HG03469 (cell line): ENCODE data around the gene RPS10.
"Not testable (repeated sequence)": the region's sequence is repeated elsewhere in the genome, so short reads cannot be mapped to it uniquely, and the experiment has no call there.

Experiments used
- ATAC-seq: cut with Tn5 transposase; IDR thresholded peaks from one replicate; pipeline ENCODE4 v1.9.1; 2021; ENCODE audit warnings: mild to moderate bottlenecking, moderate library complexity, moderate number of reproducible peaks; ENCODE audit not compliant: unreplicated experiment

The RPS10 gene

DNA sequence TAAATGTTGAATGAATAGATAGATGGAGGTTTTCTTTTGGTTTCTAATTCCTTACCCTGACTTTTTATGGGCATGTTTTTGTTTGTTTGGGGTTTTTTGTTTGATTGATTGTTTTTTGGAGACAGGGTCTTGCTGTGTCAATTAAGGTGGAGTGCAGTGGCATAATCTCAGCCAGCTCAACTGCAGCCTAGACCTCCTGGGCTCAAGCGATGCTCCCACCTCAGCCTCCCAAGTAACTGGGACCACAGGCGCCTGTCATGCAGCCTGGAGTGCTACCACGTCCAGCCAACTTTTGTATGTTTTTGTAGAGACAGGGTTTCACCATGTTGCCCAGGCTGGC is 31.9 kb downstream of the RPS10 start:
- ATAC-seq, result no peak

DNA sequence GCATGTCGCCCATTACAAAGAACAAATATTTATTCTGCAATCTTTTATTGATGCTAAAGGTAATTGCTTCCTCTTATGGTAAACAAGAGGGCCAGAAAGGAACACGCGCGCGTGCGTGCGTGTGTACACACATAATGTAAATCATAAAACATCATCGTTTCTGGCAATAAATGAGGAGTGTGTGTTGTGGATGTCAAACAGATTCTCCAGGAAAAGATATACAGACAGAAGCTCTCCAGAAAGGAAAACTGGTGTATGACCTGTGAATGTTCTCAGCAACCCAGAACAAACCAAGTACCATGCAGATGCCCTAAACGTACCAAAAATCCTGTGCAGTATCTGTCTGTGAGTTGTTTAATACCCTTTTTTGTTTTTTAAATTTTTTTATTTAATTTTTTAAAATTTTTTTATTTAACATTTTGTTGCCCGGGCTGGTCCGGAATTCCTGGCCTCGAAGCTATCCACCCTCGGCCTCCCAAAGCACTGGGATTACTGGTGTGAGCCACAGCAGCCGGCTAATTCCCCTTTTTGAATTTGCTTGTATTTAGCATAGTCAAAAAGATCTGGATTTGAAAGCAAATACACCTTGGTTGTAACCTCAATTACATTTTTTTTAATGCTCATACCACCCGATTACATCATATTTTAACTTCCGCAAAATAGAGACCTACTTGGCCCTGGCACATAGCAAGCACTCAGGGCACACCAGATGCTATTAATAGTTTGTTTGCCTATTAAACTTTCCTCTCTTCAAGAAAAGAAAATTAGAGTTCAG is 32.5 kb downstream of the RPS10 start:
- ATAC-seq, result no peak

DNA sequence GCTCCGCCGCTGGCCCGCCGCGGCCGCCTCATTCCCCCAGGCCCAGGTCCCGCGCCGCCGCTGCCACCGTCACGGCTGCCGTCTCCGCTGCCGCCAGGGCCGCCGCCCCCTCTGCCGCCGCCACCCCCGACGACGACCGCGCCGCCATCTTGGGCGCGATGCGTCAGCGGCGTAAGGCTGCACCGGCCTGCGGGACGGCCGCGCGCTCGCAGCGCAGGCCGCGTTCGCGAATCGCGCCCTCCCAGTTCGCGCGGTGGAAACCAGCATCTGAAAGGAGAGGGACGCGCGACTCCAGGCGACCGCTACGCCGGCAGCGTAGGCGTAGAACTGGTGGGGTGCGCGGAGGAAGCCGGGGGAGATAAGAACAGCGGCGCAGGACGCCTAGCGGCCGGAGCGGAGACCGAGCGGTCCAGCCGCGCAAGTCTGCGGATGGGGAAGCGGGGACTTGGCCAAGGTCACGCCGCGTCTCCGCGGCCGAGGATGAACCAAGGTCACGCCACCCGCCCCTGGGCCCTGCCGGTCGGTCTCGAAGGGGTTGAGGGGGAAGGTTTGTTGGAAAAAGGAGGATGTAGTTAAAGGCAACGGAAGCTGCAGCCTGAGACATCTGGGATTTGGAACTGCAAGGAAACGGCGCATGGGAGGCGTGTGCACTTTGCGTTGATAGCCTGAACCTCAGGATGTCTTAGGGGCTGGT is 33.2 kb downstream of the RPS10 start, which contains the start of gene NUDT3:
Gene NUDT3 (minus strand): TSS at position 173 of the 694 bp plus-strand sequence. CDS start 307 bp downstream, outside the sequence.
- ATAC-seq, result peak; percentile 62

DNA sequence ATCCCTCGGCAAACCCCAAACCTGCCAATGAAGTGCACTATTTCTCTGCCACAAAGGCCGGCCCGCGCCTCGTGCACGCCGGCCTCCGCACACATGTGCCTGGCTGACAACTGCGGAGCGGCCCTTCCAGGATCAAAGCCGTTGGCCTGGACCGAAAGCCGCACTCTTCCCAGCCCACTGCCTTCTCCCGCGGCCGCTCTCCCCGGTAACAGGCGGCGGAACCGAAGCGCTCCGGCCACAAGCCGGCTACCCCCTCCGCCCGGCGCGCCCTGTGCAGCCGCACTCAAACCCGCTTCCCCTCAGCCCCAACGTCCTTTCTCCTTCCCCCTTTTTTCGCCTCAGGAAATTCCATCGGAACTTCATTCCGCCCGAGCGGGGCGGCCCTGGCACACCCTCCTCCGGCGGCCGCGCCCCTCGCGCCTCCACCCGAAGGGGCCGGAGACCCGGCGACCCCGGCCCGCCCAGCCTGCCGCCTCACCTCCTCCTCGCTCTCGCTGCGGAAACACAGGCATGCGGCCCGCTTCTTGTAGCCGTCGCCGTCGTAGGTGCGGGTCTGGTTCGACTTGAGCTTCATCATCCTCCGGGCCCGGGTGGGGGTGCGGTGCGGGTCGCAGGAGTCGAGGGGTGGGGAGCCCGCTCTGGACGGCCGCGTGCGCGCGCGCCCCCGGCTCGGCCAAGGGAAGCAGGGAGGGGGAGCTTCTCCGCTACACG is 33.9 kb downstream of the RPS10 start:
- ATAC-seq, result peak; percentile 8

DNA sequence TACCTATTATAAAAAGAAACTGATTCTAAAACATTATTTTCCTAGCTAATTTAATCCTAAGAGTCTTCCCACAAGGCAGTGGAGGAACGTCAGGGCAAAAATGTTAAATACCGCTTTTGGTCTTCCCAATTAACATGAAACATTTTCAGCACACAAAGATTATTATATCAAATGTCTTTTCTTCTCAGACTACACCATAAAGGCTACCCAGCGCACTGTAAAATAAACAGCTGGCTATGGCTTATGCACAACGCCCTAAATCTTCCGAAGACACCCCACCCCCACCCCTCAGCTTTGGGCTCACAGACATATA is 34.4 kb downstream of the RPS10 start:
- ATAC-seq, result no peak

DNA sequence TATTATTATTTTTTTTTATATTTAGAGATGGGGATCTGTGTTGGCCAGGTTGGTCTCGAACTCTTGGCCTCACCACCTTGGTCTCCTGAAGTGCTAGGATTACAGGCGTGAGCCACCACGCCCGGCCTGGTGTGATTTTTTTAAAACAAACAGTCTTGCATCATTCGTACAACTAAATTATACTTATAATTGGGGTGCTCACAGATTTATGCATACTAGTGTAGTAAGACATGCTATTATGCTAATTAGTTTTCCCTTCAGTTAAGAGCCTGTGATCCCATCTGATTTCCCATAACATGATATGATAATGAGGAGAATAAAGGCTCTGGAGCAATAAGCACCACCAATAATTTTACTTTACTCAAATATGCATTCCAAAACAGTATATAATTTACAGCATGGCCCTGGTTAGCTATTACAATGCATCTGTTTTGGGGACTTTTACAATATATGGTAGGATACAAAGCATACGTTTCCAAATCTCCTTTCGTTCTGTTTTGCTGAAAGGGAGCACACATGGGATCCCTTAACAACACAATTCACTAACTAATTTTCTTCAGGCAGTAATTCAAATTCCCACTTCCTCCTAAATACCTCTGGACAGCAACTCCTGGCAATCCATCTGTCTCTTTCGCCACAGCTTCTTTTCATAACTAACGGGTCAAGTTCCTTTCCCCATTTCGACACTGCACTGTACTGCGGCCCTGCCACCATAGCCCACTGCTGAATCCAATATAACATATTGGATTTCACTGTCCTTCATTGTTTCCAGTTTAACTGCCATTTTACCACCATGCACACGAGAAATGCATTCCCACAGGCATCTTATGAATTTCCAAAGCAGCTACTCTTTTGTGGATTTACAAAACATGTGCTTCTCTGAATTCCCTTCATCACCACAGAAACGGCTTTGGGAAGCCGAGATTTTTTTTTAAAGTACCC is 35.1 kb downstream of the RPS10 start:
- ATAC-seq, result no peak

DNA sequence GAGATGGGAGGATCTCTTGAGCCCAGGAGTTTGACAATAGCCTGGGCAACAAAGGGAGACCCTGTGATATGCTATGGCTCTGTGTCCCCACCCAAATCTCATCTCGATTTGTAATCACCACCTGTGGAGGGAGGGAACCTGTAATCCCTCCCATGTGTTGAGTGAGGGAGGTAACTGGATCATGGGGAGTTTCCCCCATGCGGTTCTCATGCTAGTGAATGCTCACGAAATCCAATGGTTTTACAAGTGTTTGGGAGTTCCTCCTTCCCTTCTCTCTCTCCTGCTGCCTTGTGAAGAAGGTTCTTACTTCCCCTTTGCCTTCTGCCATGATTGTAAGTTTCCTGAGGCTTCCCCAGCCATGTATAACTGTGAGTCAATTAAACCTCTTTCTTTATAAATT is 36.8 kb downstream of the RPS10 start:
- no peak for ATAC-seq

DNA sequence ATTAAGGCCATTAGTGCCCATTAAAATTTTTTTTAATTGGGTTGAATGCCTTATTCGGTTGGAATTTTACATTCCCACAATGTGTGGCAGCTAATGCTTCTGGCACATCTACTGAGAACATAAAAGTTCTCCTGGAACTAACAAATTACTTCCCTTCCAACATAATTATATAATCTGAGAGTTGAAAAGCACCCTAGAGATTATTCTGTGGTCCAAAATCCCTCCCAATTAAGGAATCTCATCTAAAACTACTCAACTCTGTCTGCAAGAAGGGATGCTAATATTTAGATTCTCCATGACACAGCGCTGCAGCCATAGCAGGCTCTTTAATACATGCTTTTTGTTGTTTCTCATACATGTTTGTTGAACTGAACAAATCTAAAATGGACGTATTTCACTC is 37.4 kb downstream of the RPS10 start:
- ATAC-seq, result no peak

DNA sequence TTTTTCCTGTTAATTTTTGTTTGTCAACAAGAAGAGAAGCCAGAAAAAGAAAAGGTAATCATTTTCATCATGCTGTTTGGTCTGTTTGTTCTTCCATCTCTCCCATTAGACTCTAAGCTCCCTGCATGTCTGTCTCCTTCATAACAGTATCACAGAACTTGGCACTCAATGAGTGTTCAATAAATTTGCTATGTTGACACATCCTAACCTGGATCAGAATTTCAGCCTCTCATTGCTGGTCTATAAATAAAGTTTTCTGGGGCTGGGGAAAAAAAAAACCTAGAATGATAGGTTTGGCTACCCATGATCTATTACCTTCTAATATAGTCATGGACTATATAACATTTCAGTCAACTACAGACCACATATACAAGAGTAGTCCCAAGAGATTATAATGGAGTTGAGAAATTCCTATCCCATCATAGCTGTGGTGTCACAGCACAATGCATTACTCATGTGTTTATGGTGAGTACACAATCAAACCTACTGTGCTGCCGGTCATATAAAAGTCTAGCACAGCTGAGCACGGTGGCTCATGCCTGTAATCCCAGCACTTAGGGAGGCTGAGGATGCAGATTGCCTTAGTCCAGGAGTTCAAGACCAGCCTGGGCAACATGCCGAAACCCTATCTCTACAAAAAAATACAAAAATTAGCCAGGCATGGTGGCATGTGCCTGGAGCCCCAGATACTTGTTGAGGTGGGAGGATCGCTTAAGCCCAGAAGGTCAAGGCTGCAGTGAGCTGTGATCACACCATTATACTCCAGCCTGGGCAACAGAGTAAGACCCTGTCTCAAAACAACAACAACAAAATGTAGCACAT is 39.3 kb downstream of the RPS10 start:
- no peak for ATAC-seq

DNA sequence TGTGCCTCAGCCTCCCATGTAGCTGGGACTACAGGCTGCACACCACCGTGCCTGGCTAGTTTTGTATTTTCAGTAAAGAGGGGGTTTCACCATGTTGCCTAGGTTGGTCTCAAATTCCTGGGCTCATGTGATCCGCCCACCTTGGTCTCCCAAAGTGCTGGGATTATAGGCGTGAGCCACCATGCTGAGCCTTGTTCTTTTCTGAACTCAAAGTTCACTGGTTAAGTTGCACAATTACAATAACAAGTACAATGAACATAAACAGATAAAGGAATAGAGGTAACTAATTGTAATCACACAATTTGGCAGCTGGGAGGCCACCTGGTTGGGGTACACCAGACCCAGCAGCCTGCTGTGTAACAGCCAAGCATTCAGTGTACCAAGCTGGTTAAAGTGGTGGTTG is 40.1 kb downstream of the RPS10 start:
- ATAC-seq, result no peak

DNA sequence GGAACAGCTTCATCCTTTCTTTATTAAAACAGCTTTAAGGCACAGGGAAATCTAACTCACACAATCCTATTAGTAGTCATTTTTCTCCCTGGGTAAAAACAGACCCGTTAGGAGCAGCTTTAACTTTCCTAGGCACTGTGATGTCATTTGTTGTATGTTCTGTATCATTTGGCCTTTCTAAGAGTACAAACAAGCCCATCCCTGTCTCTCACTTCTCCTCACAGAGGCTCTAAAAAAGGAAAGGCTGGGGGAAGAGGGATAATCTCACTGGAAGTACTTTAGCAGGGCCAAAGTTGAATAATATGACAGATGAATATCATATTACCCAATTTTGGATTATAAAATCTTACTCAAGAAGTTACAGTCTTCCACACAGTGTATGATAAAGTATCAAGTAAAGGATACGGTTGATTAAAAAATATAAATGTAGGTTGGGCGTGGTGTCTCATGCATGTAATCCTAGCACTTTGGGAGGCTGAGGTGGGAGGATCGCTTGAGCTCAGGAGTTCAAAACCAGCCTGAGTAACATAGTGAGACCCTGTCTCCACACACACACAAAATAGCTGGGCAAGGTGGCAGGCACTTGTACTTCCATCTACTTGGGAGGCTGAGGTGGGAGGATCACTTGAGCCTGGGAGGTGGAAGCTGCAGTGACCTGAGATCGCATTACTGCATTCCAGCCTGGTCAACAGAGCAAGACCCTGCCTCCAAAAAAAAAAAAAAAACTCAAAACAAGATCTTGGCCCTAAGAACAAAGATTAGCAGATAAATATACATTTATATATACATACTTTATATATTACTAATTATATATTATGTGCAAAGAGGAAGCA is 41.3 kb downstream of the RPS10 start:
- ATAC-seq, result no peak

DNA sequence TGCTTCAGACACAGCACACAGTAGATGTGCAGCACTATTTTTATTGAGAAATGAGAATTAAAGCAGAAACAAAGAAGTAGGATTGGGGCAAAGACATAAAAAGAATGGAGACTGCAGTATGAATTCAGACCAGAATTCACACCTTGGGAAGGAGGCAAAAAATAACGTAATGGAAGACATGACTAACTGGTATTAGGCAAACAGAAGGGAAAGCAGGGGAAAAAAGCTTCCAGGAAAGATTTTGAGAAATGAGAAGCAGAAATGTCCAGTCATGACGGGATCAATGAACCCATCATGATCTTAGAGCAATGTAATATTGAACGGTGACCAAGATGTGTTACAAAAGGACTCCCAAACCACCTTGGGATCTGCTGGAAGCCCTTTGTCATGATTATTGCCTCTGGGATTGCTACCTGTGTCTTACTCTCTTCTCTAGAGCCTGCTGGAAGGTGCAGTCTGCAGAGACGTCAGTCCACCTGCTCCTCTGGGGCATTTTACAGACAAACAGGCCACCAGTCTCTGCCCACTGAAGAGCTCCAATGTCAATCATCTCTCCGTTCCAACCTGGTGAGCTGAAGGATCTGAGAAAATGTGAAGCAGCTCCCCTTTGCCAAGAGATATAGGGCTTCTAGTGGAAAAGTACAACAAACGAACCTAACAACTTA is 42.1 kb downstream of the RPS10 start:
- ATAC-seq, result no peak

DNA sequence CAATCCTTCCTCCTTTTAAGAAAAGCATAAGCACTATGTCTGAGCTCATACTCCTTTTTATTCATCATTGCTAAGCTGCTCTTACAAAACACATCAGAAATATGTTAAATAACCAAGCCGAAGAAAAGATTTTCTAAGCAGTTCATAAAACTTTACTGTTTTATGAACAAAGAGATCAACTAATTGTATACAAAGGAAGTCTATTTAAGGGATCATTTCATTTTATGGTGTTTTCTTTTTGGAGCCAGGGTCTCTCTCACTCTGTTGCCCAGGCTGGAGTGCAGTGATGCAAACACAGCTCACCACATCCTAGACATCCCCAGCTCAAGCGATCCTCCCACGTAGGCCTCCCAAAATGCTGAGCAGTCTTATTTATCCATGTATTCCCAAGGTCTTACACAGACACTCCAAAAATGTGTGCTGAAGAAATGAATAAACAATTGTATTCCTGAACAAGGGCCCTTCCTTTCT is 42.7 kb downstream of the RPS10 start:
- no peak for ATAC-seq

DNA sequence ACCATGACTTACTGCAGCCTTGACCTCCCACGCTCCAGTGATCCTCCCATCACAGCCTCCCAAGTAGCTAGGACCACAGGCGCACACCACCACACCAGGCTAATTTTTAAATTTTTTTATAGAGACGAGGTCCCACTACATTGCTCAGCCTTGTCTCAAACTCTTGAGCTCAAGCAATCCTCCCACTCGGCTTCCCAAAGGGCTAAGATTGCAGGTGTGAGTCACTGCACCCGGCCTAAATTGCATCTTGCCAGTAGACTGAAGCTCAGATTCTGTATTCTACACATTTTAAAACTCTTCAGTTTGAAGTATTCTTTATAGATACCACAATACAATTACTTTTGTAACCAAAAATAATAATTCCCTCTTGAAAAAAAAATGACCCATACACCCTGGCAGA is 44.8 kb downstream of the RPS10 start:
- ATAC-seq, result no peak

DNA sequence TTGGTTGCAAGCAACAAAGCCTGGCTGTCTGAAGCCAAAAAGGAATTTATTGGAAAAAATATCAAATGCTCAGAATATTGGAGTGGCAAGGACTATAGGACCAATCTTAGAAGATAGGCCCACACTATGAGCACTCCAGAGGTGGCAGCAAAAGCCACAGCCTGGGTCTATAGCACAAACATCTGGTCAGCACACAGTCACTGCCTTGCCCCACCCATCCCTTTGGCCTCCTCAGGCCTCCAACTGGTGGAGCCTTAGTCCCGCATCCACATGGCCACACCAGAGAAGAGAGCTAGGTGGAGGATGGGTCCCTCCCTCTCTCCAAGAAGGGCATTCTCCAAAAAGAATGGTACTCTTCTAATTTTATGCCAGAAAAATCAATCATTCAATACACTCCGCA is 47.4 kb downstream of the RPS10 start:
- ATAC-seq, result no peak

DNA sequence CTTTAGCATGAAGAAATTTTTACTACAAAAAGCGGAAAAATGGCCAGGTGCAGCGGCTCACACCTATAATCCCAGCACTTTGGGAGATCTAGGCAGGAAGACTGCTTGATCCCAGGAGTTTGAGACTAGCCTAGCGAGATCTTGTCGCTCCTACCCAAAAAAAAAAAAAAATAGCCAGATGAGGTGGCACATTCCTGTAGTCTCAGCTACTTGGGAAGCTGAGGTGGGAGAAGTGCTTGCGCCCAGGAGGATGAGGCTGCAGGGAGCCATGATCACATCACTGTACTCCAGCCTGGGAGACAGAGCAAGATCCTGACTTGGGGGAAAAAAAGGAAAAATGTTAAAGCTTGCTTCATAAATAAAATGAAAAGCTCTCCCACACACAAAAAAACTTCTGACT is 47.9 kb downstream of the RPS10 start:
- ATAC-seq, result no peak

DNA sequence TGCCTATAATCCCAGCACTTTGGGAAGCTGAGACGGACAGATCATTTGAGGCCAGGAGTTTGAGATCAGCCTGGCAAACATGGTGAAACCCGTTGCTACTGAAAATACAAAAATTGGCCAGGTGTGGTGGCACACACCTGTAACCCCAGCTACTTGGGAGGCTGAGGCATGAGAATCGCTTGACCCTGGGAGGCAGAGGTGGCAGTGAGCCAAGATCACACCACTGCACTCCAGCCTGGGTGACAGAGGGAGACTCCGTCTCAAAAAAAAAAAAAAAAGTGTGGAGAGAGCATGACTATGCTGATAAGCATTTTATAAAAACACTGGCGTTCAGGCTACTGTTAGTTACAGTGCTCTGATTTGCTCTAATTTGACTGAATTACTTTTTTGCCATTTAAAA is 48.3 kb downstream of the RPS10 start:
- not testable (repeated sequence) for ATAC-seq

DNA sequence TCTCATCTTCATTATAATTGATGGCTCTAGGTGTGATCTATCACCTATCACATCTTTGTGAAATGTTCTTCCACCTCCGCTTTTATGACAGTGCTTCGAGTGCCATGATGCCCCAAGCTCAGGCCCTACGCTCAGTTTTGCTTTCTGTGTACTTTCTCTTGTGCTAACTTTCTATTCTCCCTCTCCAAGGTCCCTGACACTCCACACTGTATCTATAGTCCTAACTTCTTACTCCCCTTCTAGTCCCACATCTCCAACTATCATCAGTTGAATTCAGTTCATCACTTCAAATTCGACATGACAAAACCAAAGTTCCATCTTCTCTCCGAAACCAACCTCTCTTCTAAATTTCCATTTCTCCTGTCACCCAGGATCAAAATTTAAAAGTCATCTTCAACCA is 50.0 kb downstream of the RPS10 start:
- ATAC-seq, result no peak

DNA sequence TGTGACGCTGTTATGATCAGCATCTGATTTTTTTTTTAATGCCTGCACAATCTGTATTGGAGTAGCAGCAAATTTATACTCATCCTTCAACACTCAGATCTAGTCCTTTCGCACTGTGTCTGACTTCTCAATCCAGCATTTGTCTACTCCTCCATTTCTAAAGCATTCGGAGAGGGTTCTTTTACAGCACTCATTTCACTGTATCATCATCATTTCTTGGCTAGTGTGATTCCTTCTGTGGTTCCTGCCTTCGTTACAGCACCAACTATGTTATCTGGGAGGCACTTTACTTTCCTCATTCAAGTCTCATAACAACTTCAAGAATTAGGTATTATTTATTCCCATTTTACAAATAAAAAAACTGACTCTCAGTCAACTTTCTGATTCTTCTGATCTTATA is 51.4 kb downstream of the RPS10 start:
- ATAC-seq, result no peak
